OCI-M2 (cell line): Measurements from ENCODE around the gene LHB.
"Not testable (repeated sequence)": the region's sequence is repeated elsewhere in the genome, so short reads cannot be mapped to it uniquely, and the experiment has no call there.

ENCODE experiments used
- DNase-seq: peaks from one replicate; lab custom pipeline; 2025; ENCODE audit not compliant: unreplicated experiment; lab: John Stamatoyannopoulos, UW

LHB gene

GRCh38 chr19:49038557-49039276 lies 21.8 kb upstream of the LHB start:
- not testable (repeated sequence) for DNase-seq

- DNase-seq: not testable (repeated sequence)
Observed at GRCh38 chr19:49038111-49038510, 21.2 kb upstream of the LHB start.

GRCh38 chr19:49036815-49037214 lies 19.9 kb upstream of the LHB start, which contains the start of gene CGB1:
Gene CGB1 (minus strand): TSS chr19:49036895. CDS start chr19:49036711, 184 bp downstream.
- DNase-seq: not testable (repeated sequence)

- not testable (repeated sequence) for DNase-seq
Observed at GRCh38 chr19:49031642-49032301, 14.9 kb upstream of the LHB start, which contains the start of gene CGB2. Gene CGB2 (plus strand): TSS chr19:49031890. CDS start chr19:49032096, 206 bp downstream.

- not testable (repeated sequence) for DNase-seq
Observed at GRCh38 chr19:49030323-49030722, 13.4 kb upstream of the LHB start.

GRCh38 chr19:49029749-49030148 lies 12.9 kb upstream of the LHB start:
- DNase-seq: not testable (repeated sequence)

GRCh38 chr19:49028686-49029085 lies 11.8 kb upstream of the LHB start:
- not testable (repeated sequence) for DNase-seq

GRCh38 chr19:49025599-49025998 lies 8.7 kb upstream of the LHB start:
- DNase-seq: not testable (repeated sequence)

GRCh38 chr19:49025088-49025487 lies 8.2 kb upstream of the LHB start:
- DNase-seq: not testable (repeated sequence)

- DNase-seq: not testable (repeated sequence)
Observed at GRCh38 chr19:49024233-49024632, 7.3 kb upstream of the LHB start, which contains the start of gene CGB3. Gene CGB3 (minus strand): TSS chr19:49024333. CDS start chr19:49023971, 362 bp downstream.

- DNase-seq: no peak
Observed at GRCh38 chr19:49022116-49022515, 5.2 kb upstream of the LHB start.

GRCh38 chr19:49020931-49021895 lies 4.3 kb upstream of the LHB start:
- no peak for DNase-seq

GRCh38 chr19:49020342-49020741 lies 3.5 kb upstream of the LHB start:
- no peak for DNase-seq

- no peak for DNase-seq
Observed at GRCh38 chr19:49019242-49019932, 2.5 kb upstream of the LHB start.

- DNase-seq: not testable (repeated sequence)
Observed at GRCh38 chr19:49018388-49019241, 1.7 kb upstream of the LHB start.

GRCh38 chr19:49017666-49018351 lies 918 bp upstream of the LHB start:
- peak; percentile 57 for DNase-seq

- no peak for DNase-seq
Observed at GRCh38 chr19:49016067-49016839, 638 bp downstream of the LHB start.

GRCh38 chr19:49014870-49015255 lies 2.0 kb downstream of the LHB start:
- no peak for DNase-seq
